ENCODE measurements around the gene HOXD12. TPM values are rescaled to one million over a fixed set of nuclear protein-coding genes. Genes with fewer than 3 reads are reported as not detected.

The HOXD12 gene
- total RNA-seq, 1 experiment from 2014 or later, result 0.13 TPM

DNA sequence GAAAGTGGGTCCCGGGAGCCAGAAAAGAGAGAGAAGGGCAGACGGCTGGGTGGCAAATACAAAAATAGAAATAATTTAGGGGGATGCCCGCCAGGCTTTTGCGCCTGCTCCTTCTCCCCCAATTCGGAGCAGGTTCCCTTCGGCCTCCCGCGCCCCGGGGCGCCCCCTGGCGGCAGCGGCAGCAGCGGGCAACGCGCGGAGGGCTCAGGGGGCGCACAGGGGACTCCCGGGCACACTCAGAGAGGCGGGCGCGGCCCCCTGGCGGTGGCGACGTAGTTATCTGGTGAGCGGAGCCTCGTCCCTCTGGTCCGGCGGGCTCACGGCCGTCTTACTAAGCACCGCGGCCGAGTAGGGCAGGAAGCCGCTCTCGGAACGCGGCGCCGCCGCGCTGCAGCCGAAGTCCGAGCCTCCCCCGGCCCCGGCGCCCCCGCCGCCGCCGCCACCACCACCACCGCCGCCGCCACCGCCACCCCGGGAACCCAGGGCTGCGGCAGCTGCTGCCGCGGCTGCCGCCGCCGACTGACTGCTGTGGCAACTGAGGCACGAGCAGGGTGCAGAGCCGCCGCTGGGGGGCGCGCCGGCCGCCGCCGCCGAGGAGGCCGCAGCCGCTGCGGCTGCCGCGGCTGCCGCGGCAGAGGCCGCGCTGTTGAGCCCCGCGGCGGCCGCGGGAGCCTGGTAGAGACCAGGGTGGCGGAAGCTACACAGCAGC lies 19.6 kb upstream of the HOXD12 start:
- no TSS peak for BruUV-seq (replicated peaks)
- no peaks in the 10 kb centered on the region for H3K36me3 ChIP-seq (ENCODE audit: control insufficient read depth, insufficient read depth, low read length)
- ChIA-PET POLR2A (no interaction called here), CTCF (no interaction called here)
- ATAC-seq, result peak; percentile 81
- intact Hi-C loops (cut with micrococcal nuclease; ENCODE audit: unreplicated experiment) (loop anchor here (10.0 kb wide), 1 partner anchor 115 kb away; no protein-coding TSS in a partner anchor), in situ Hi-C loops (cut with HindIII; ENCODE audit: low pct_unique_long_range_greater_than_20kb, low sequenced_read_pairs) (no loop called here)
- no peak for DNase-seq (ENCODE audit: low read depth, low spot score)
- no peaks in the 10 kb centered on the region; the same call in 1 of the 2 replicates for H3K4me1 ChIP-seq (ENCODE audit: control insufficient read depth, insufficient read depth, low read length)
- H3K4me3 ChIP-seq (ENCODE audit: low read depth in 2 of 2, low read length in 2 of 2), result peak overlapping the region; percentile 28 to 43
- TF ChIP-seq POLR2AphosphoS5 (IDR thresholded peaks at IDR 0.05; ENCODE audit: low read depth, low read length) (no peak), SIN3A (IDR thresholded peaks at IDR 0.05; ENCODE audit: borderline replicate concordance, insufficient read depth, low read depth, low read length) (no peak), TCF7L2 (IDR thresholded peaks at IDR 0.05; ENCODE audit: low read depth, low read length) (no peak)
- TF ChIP-seq, protein P1, sequence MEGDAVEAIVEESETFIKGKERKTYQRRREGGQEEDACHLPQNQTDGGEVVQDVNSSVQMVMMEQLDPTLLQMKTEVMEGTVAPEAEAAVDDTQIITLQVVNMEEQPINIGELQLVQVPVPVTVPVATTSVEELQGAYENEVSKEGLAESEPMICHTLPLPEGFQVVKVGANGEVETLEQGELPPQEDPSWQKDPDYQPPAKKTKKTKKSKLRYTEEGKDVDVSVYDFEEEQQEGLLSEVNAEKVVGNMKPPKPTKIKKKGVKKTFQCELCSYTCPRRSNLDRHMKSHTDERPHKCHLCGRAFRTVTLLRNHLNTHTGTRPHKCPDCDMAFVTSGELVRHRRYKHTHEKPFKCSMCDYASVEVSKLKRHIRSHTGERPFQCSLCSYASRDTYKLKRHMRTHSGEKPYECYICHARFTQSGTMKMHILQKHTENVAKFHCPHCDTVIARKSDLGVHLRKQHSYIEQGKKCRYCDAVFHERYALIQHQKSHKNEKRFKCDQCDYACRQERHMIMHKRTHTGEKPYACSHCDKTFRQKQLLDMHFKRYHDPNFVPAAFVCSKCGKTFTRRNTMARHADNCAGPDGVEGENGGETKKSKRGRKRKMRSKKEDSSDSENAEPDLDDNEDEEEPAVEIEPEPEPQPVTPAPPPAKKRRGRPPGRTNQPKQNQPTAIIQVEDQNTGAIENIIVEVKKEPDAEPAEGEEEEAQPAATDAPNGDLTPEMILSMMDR (IDR thresholded peaks at IDR 0.05), result peak; percentile 82
- TF ChIP-seq, protein P2, sequence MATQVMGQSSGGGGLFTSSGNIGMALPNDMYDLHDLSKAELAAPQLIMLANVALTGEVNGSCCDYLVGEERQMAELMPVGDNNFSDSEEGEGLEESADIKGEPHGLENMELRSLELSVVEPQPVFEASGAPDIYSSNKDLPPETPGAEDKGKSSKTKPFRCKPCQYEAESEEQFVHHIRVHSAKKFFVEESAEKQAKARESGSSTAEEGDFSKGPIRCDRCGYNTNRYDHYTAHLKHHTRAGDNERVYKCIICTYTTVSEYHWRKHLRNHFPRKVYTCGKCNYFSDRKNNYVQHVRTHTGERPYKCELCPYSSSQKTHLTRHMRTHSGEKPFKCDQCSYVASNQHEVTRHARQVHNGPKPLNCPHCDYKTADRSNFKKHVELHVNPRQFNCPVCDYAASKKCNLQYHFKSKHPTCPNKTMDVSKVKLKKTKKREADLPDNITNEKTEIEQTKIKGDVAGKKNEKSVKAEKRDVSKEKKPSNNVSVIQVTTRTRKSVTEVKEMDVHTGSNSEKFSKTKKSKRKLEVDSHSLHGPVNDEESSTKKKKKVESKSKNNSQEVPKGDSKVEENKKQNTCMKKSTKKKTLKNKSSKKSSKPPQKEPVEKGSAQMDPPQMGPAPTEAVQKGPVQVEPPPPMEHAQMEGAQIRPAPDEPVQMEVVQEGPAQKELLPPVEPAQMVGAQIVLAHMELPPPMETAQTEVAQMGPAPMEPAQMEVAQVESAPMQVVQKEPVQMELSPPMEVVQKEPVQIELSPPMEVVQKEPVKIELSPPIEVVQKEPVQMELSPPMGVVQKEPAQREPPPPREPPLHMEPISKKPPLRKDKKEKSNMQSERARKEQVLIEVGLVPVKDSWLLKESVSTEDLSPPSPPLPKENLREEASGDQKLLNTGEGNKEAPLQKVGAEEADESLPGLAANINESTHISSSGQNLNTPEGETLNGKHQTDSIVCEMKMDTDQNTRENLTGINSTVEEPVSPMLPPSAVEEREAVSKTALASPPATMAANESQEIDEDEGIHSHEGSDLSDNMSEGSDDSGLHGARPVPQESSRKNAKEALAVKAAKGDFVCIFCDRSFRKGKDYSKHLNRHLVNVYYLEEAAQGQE (IDR thresholded peaks at IDR 0.05; ENCODE audit: insufficient read depth in 1 of 2, low read depth in 2 of 2, low read length in 1 of 2), result no peak
- peaks cover 28% of the 10 kb centered on the region for H3K27me3 ChIP-seq (ENCODE audit: control insufficient read depth, insufficient read depth, low read length)
- no peaks in the 10 kb centered on the region for H3K9me3 ChIP-seq (ENCODE audit: control insufficient read depth, insufficient read depth, low read depth, low read length)
- H3K27ac ChIP-seq (ENCODE audit: low read length), result no peak overlapping the region

DNA sequence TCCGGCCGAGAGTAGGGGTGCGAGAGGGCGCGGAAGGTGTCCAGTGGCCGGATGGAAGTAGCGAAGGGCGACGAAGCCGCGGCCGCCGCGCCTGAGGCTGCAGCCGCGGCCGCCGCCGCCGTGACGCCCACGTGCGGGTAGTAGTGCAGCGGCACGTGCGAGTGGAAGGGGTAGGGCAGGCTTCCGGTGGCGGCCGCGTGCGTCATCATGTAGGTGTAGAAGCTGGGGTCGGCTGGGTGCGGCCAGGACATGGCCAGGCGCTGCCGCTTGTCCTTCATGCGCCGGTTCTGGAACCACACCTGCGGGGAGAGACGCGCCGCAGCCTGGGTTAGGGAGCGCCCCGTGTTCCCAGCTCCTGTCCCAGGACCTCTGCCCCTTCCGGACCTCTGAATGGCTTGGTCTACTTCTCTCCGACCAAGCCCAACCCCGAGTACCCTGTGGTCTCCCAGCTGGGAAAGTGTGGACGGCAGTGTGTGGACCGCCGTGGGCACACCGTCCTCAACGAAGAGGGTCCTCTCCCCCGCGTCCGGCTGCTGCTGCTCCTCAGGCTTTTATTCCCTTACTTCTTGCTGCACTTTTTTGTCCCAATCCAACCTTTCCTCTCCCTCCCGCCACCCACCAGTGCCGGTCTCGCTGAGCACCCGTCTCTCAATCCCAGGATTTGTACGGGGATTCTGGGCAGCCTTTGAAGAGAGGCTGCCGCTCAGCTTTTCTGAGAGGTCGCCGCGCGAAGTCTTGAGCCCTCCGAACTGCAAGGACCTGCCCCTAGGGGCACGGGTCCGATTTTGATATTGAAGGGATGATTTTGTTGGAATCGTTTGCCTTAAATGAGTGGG lies 18.8 kb upstream of the HOXD12 start:
- no peaks in the 10 kb centered on the region for H3K36me3 ChIP-seq (ENCODE audit: control insufficient read depth, insufficient read depth, low read length)
- DNase-seq (ENCODE audit: low read depth, low spot score) (no peak), ATAC-seq (no peak)
- in situ Hi-C loops (cut with HindIII; ENCODE audit: low pct_unique_long_range_greater_than_20kb, low sequenced_read_pairs) (no loop called here), intact Hi-C loops (cut with micrococcal nuclease; ENCODE audit: unreplicated experiment) (loop anchor here (10.0 kb wide), 1 partner anchor 116 kb away; no protein-coding TSS in a partner anchor)
- ChIA-PET CTCF (no interaction called here), POLR2A (no interaction called here)
- no peak for TF ChIP-seq POLR2AphosphoS5 (IDR thresholded peaks at IDR 0.05; ENCODE audit: low read depth, low read length)
- H3K27ac ChIP-seq (ENCODE audit: low read length), result no peak overlapping the region
- peaks cover 2% of the 10 kb centered on the region for H3K4me1 ChIP-seq (ENCODE audit: control insufficient read depth, insufficient read depth, low read length)
- BruUV-seq (replicated peaks), result no TSS peak
- no peak overlapping the region for H3K4me3 ChIP-seq (ENCODE audit: low read depth in 2 of 2, low read length in 2 of 2)
- H3K9me3 ChIP-seq (ENCODE audit: control insufficient read depth, insufficient read depth, low read depth, low read length), result no peaks in the 10 kb centered on the region
- H3K27me3 ChIP-seq (ENCODE audit: control insufficient read depth, insufficient read depth, low read length), result peaks cover 34% of the 10 kb centered on the region

Measured in Panc1 (cell line).